Hepatocyte (in vitro differentiated cells): ENCODE results near the gene RNASE4. TPM values are rescaled to one million over a fixed set of nuclear protein-coding genes. Genes with fewer than 3 reads are reported as not detected.

ENCODE experiments used
- DNase-seq: peaks from one replicate; pipeline ENCODE4 v3.0.0-alpha.2; 2016; ENCODE audit warnings: low spot score
- H2AFZ ChIP-seq: fragments of 200-600 bp; sonication (generic); 2 replicates; pipeline ENCODE4 v1.6.0; 2016; ENCODE audit warnings: antibody characterized with exemption, mild to moderate bottlenecking
- H3K27ac ChIP-seq: fragments of 200-600 bp; sonication (generic); 2 replicates; pipeline ENCODE4 v1.5.1; 2016; ENCODE audit warnings: mild to moderate bottlenecking
- H3K27me3 ChIP-seq: fragments of 200-600 bp; sonication (generic); 2 replicates; pipeline ENCODE4 v1.6.1; 2016
- H3K36me3 ChIP-seq: fragments of 200-600 bp; sonication (generic); replicated peaks from 2 replicates; pipeline ENCODE4 v1.5.1; 2016; ENCODE audit warnings: low read depth; ENCODE audit not compliant: insufficient read depth
- H3K4me1 ChIP-seq: fragments of 200-600 bp; sonication (generic); 2 replicates; pipeline ENCODE4 v1.5.1; 2016; ENCODE audit warnings: mild to moderate bottlenecking, moderate library complexity; ENCODE audit not compliant: insufficient read depth
- H3K4me2 ChIP-seq: fragments of 200-600 bp; sonication (generic); 2 replicates; pipeline ENCODE4 v1.6.0; 2016
- H3K4me3 ChIP-seq: fragments of 200-600 bp; sonication (generic); 2 replicates; pipeline ENCODE4 v1.5.1; 2016; ENCODE audit warnings: mild to moderate bottlenecking
- H3K79me2 ChIP-seq: fragments of 200-600 bp; sonication (generic); 2 replicates; pipeline ENCODE4 v1.6.0; 2017; ENCODE audit warnings: mild to moderate bottlenecking
- H3K9me2 ChIP-seq: fragments of 200-600 bp; sonication (generic); replicated peaks from 2 replicates; pipeline ENCODE4 v1.6.0; 2017; ENCODE audit warnings: mild to moderate bottlenecking; ENCODE audit not compliant: insufficient read depth
- H3K9me3 ChIP-seq: fragments of 200-600 bp; sonication (generic); 2 replicates; pipeline ENCODE4 v1.5.1; 2016; ENCODE audit warnings: low read depth, mild to moderate bottlenecking
- H4K20me1 ChIP-seq: fragments of 200-600 bp; sonication (generic); 2 replicates; pipeline ENCODE4 v1.6.0; 2016; ENCODE audit warnings: mild to moderate bottlenecking; ENCODE audit not compliant: insufficient read depth, poor library complexity, severe bottlenecking
- EZH2 ChIP-seq: fragments of 200-600 bp; sonication (generic); IDR thresholded peaks from 2 replicates; pipeline ENCODE4 v1.6.1; 2016; ENCODE audit warnings: antibody characterized with exemption, mild to moderate bottlenecking, borderline replicate concordance
- EZH2phosphoT487 ChIP-seq: fragments of 200-600 bp; sonication (generic); IDR thresholded peaks from one replicate; pipeline ENCODE4 v1.6.1; 2018; ENCODE audit warnings: antibody characterized with exemption, mild to moderate bottlenecking, low read depth, moderate library complexity; ENCODE audit not compliant: unreplicated experiment, severe bottlenecking
- WGBS: methylation state at CpG from one replicate; pipeline ENCODE4 v1.1.6; 2016; ENCODE audit warnings: low lambda C conversion rate; ENCODE audit errors: missing lambda C conversion rate; 5-methylcytosine and 5-hydroxymethylcytosine counted together
- polyA plus RNA-seq: library from polyadenylated mRNA; unstranded; fragments of >200 nt; fragmentation: Nextera tagmentation; extraction: Ambion mirVana; gene quantifications from 2 replicates; pipeline ENCODE4 v1.2.1, GENCODE V29; 2016
- total RNA-seq: library from RNA; depleted of rRNA; stranded (reverse); fragments of >200 nt; gene quantifications from 2 replicates; pipeline ENCODE4 v1.2.3, GENCODE V29; 2014
- TF ChIP-seq, protein P1 (sequence below): fragments of 200-600 bp; sonication (generic); IDR thresholded peaks from 2 replicates; pipeline ENCODE4 v1.5.1; 2016; ENCODE audit warnings: antibody characterized with exemption, mild to moderate bottlenecking; ENCODE audit not compliant: poor library complexity

Gene RNASE4
- total and polyA plus RNA-seq, 2 experiments from 2014 or later = 44.5 to 96.2 TPM

DNA sequence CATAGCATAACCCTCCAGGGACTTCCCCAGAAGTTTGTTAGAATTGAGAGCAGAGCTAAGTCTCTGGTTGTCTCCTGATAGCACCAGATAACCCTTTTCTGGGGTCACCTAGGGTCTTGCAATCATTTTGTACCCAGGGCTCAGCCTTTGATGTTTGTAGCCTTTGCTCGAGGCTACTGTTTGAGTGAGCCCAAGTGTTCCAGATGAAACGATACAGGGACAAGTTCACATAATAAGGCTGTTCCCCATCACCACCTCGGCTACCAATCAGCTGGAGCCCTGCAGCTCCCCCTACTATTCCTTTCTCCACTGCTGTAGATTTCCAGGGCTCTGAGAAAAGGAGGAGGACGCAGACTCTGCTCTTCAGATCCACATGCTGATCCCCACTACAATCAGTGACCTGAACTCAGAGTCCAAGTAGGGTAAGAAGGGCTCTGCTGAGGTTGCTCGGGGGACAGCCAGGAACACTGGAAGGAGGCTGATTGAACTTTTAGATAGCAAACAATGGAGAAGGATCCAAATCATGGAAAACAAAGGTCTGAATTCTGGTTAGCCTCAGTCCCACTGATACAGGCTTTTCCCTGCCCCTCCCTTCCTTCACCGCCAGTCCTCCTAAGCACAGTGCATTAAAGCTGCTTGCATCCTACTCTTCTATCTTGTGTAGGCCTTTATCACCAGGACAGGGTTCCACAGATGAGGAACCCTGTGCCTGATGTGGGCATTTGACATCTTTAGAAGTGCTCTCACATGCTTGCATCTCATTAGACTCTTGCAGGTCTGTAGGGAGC is 61.4 kb downstream of the RNASE4 start, which contains the start of gene EDDM3A:
Gene EDDM3A, plus strand, starts transcription at position 317 of the 788 bp plus-strand sequence. CDS start 1,694 bp downstream, outside the sequence.
- no peaks in the 10 kb centered on the region for H3K9me2 ChIP-seq
- WGBS = 57% methylated on average over 6 of the region's 6 CpGs
- H3K27me3 ChIP-seq = no peaks in the 10 kb centered on the region
- no peaks in the 10 kb centered on the region for H3K9me3 ChIP-seq
- DNase-seq = no peak
- TF ChIP-seq EZH2 (no peak), EZH2phosphoT487 (no peak)
- TF ChIP-seq, protein P1, sequence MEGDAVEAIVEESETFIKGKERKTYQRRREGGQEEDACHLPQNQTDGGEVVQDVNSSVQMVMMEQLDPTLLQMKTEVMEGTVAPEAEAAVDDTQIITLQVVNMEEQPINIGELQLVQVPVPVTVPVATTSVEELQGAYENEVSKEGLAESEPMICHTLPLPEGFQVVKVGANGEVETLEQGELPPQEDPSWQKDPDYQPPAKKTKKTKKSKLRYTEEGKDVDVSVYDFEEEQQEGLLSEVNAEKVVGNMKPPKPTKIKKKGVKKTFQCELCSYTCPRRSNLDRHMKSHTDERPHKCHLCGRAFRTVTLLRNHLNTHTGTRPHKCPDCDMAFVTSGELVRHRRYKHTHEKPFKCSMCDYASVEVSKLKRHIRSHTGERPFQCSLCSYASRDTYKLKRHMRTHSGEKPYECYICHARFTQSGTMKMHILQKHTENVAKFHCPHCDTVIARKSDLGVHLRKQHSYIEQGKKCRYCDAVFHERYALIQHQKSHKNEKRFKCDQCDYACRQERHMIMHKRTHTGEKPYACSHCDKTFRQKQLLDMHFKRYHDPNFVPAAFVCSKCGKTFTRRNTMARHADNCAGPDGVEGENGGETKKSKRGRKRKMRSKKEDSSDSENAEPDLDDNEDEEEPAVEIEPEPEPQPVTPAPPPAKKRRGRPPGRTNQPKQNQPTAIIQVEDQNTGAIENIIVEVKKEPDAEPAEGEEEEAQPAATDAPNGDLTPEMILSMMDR = no peak
- H3K79me2 ChIP-seq = no peaks in the 10 kb centered on the region
- no peak within 1 kb of the TSS for H2AFZ ChIP-seq
- H3K4me2 ChIP-seq = no peak within 1 kb of the TSS
- no peaks in the 10 kb centered on the region for H4K20me1 ChIP-seq
- no peak within 1 kb of the TSS for H3K4me3 ChIP-seq
- H3K36me3 ChIP-seq = no peaks in the 10 kb centered on the region
- H3K4me1 ChIP-seq = no peaks in the 10 kb centered on the region
- no peak within 1 kb of the TSS for H3K27ac ChIP-seq

DNA sequence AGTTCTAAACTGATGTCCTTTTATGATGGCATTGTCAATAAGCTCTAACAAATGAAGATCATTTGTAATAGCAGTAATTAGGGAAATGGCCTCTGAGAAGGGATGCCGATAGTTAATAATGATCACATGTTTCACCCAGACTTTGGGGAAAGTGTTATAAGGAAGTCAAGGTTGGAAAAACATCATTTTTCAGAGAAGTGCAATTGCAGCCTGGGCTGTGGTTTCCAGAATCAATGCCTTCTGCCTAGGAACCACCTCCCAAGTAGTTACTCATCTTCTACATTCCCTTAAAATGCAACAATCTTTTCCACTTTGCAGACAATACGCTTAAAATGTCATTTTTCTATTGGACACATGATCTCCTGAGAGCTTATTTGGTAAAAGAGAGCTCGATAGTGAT is 62.2 kb downstream of the RNASE4 start:
- no peak overlapping the region for H2AFZ ChIP-seq
- TF ChIP-seq EZH2phosphoT487 = no peak
- TF ChIP-seq, protein P1 = no peak
- no peak for TF ChIP-seq EZH2
- H3K4me1 ChIP-seq = no peaks in the 10 kb centered on the region
- WGBS = 92% methylated on average over 3 of the region's 3 CpGs
- no peak overlapping the region for H3K4me3 ChIP-seq
- H3K9me2 ChIP-seq = no peaks in the 10 kb centered on the region
- H3K9me3 ChIP-seq = no peaks in the 10 kb centered on the region
- no peaks in the 10 kb centered on the region for H4K20me1 ChIP-seq
- no peaks in the 10 kb centered on the region for H3K27me3 ChIP-seq
- H3K27ac ChIP-seq = no peak overlapping the region
- H3K79me2 ChIP-seq = no peaks in the 10 kb centered on the region
- H3K36me3 ChIP-seq = no peaks in the 10 kb centered on the region
- no peak for DNase-seq
- H3K4me2 ChIP-seq = no peak overlapping the region

DNA sequence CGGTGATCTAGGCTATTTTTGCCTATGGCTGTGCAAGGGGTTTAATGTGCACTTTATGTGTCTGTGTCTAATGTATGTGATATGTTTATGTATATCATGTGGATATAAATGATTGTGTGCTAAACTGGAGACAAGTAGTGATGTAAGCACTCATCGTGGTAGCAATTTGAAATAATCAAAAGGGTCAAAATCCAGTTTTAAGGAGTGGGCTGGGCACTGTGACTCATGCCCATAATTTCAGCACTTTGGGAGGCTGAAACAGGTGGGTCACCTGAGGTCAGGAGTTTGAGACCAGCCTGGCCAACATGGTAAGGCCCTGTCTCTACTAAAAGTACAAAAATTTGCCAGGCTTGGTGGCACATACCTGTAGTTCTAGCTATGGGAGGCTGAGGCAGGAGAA is 64.1 kb downstream of the RNASE4 start:
- no peak for TF ChIP-seq EZH2phosphoT487
- TF ChIP-seq, protein P1 = no peak
- no peak for TF ChIP-seq EZH2

More for the DNA sequence above, 64.1 kb downstream of the RNASE4 start:
- Histone ChIP-seq H3K27me3 (no peaks in the 10 kb centered on the region), H4K20me1 (no peaks in the 10 kb centered on the region), H2AFZ (no peak overlapping the region), H3K79me2 (no peaks in the 10 kb centered on the region), H3K9me2 (no peaks in the 10 kb centered on the region), H3K4me3 (no peak overlapping the region), H3K27ac (no peak overlapping the region), H3K9me3 (no peaks in the 10 kb centered on the region), H3K4me1 (no peaks in the 10 kb centered on the region), H3K4me2 (no peak overlapping the region), H3K36me3 (no peaks in the 10 kb centered on the region)
- DNase-seq = no peak
- WGBS = 85% methylated on average over 2 of the region's 2 CpGs
